IMR-90 (cell line): ENCODE results near the gene P3H1. TPM values are rescaled to one million over a fixed set of nuclear protein-coding genes. Genes with fewer than 3 reads are reported as not detected.
A peak's percentile ranks its signal among the peaks of the same experiment; 100 is the strongest.

Experiments
- ATAC-seq: fragments of 200-7000 bp; cut with Tn5 transposase; 2 replicates; pipeline ENCODE4 v1.9.1; 2020; ENCODE audit warnings: low read depth, mild to moderate bottlenecking, moderate library complexity
- BruUV-seq: library from RNA; stranded (reverse); fragments of 400-500 nt; replicated peaks from 2 replicates; lab custom pipeline; 2021; lab: Mats Ljungman, UMichigan
- CTCF ChIA-PET: fragments of 300-600 bp; formaldehyde crosslinking; extraction: SDS; loops from one replicate; lab custom pipeline; 2021; ENCODE audit warnings: antibody characterized with exemption; lab: Yijun Ruan, JAX
- POLR2A ChIA-PET: fragments of 300-600 bp; sonication (Branson Sonifier 250); formaldehyde crosslinking; loops from one replicate; lab custom pipeline; 2022; ENCODE audit warnings: antibody characterized with exemption; ENCODE audit not compliant: unreplicated experiment; lab: Charles Lee
- DNase-seq: peaks from one replicate; pipeline ENCODE4 v3.0.0; 2013
- H2AFZ ChIP-seq: replicated peaks from 2 replicates; pipeline ENCODE3; 2013; ENCODE audit warnings: low read length, mild to moderate bottlenecking; ENCODE audit not compliant: poor library complexity
- H2AK5ac ChIP-seq: 2 replicates; pipeline ENCODE4 v1.6.1; 2013; ENCODE audit warnings: low read depth, low read length, inconsistent platforms
- H2AK9ac ChIP-seq: replicated peaks from 2 replicates; pipeline ENCODE3; 2013; ENCODE audit warnings: mild to moderate bottlenecking, low read depth, low read length, moderate library complexity; ENCODE audit not compliant: poor library complexity
- H2BK120ac ChIP-seq: 2 replicates; pipeline ENCODE4 v1.6.1; 2013; ENCODE audit warnings: low read depth, low read length, inconsistent platforms
- H2BK15ac ChIP-seq: 3 replicates; pipeline ENCODE4 v1.6.1; 2013; ENCODE audit warnings: low read depth, low read length, inconsistent platforms
- H2BK20ac ChIP-seq: 2 replicates; pipeline ENCODE4 v1.6.1; 2013; ENCODE audit warnings: low read depth, mild to moderate bottlenecking, inconsistent platforms, low read length, moderate library complexity
- H2BK5ac ChIP-seq: 2 replicates; pipeline ENCODE4 v1.6.1; 2013; ENCODE audit warnings: mild to moderate bottlenecking, low read depth, low read length, inconsistent platforms; ENCODE audit not compliant: poor library complexity, severe bottlenecking
- H3K14ac ChIP-seq: replicated peaks from 2 replicates; pipeline ENCODE4 v1.6.1; 2013; ENCODE audit warnings: low read depth, low read length, inconsistent platforms
- H3K18ac ChIP-seq: 2 replicates; pipeline ENCODE4 v1.6.1; 2013; ENCODE audit warnings: low read depth, low read length, control low read depth
- H3K23ac ChIP-seq: 2 replicates; pipeline ENCODE4 v1.6.1; 2013; ENCODE audit warnings: low read depth, low read length, inconsistent platforms
- H3K27ac ChIP-seq: 2 replicates; pipeline ENCODE4 v1.5.1; 2013; ENCODE audit warnings: mild to moderate bottlenecking, control low read depth, low read length; ENCODE audit not compliant: insufficient read depth
- H3K27me3 ChIP-seq: 2 replicates; pipeline ENCODE4 v1.6.1; 2013; ENCODE audit warnings: low read length; ENCODE audit not compliant: control insufficient read depth, insufficient read depth
- H3K36me3 ChIP-seq: 2 replicates; pipeline ENCODE4 v1.6.1; 2013; ENCODE audit warnings: low read length, mixed read lengths; ENCODE audit not compliant: control insufficient read depth, insufficient read depth
- H3K4ac ChIP-seq: 2 replicates; pipeline ENCODE4 v1.6.1; 2013; ENCODE audit warnings: low read depth, low read length, inconsistent platforms
- H3K4me1 ChIP-seq: 2 replicates; pipeline ENCODE4 v1.6.1; 2013; ENCODE audit warnings: low read length, mixed read lengths; ENCODE audit not compliant: control insufficient read depth, insufficient read depth
- H3K4me2 ChIP-seq: 2 replicates; pipeline ENCODE4 v1.6.1; 2013; ENCODE audit warnings: low read depth, mild to moderate bottlenecking, control low read depth, low read length, moderate library complexity
- H3K4me3 ChIP-seq: 2 replicates; pipeline ENCODE4 v1.5.1; 2013; ENCODE audit warnings: low read depth, mild to moderate bottlenecking, control low read depth, low read length, moderate library complexity; ENCODE audit not compliant: insufficient read depth
- H3K56ac ChIP-seq: 2 replicates; pipeline ENCODE4 v1.6.1; 2013; ENCODE audit warnings: low read length, inconsistent platforms; ENCODE audit not compliant: insufficient read depth; ENCODE audit errors: extremely low read depth
- H3K79me1 ChIP-seq, 2 experiments: 2 replicates each; pipeline ENCODE4 v1.6.1; 2013; ENCODE audit warnings: low read length in 2 of 2, inconsistent platforms in 1 of 2, low read depth in 1 of 2
- H3K9ac ChIP-seq: 2 replicates; pipeline ENCODE4 v1.6.1; 2013; ENCODE audit warnings: low read depth, low read length, control low read depth
- H3K9me1 ChIP-seq: 2 replicates; pipeline ENCODE4 v1.6.1; 2013; ENCODE audit warnings: low read length, inconsistent platforms; ENCODE audit not compliant: insufficient read depth
- H3K9me3 ChIP-seq: 2 replicates; pipeline ENCODE4 v1.6.1; 2013; ENCODE audit warnings: low read length; ENCODE audit not compliant: control insufficient read depth, insufficient read depth
- H4K20me1 ChIP-seq: 2 replicates; pipeline ENCODE4 v1.6.1; 2013; ENCODE audit warnings: low read length, inconsistent platforms; ENCODE audit not compliant: insufficient read depth
- H4K5ac ChIP-seq: 2 replicates; pipeline ENCODE4 v1.6.1; 2013; ENCODE audit warnings: mild to moderate bottlenecking, low read depth, low read length, control low read depth
- H4K8ac ChIP-seq, 2 experiments: 2 replicates each; pipeline ENCODE4 v1.6.1; 2013; ENCODE audit warnings: low read depth in 2 of 2, low read length in 2 of 2, control low read depth in 1 of 2, inconsistent platforms in 1 of 2
- H4K91ac ChIP-seq: 2 replicates; pipeline ENCODE4 v1.6.1; 2013; ENCODE audit warnings: low read depth, low read length, inconsistent platforms; ENCODE audit not compliant: insufficient read depth
- NFE2L2 ChIP-seq: fragments of 150-350 bp; IDR thresholded peaks from 2 replicates; pipeline ENCODE4 v1.6.1; 2016; ENCODE audit warnings: low read depth, mild to moderate bottlenecking, low read length
- POLR2A ChIP-seq: IDR thresholded peaks from 2 replicates; pipeline ENCODE4 v1.6.1; 2012; ENCODE audit warnings: mild to moderate bottlenecking, low read depth, low read length
- USF2 ChIP-seq: fragments of 150-350 bp; IDR thresholded peaks from 2 replicates; pipeline ENCODE4 v1.6.1; 2017; ENCODE audit warnings: mild to moderate bottlenecking, antibody characterized with exemption, low read length, low read depth
- WGBS, 2 experiments: methylation state at CpG; one replicate each; pipeline versions ENCODE4 v1.1.5 to v1.1.7; 2013; ENCODE audit warnings: missing lambda C conversion rate in 2 of 2; ENCODE audit not compliant: insufficient read length in 1 of 2; ENCODE audit errors: extremely low coverage in 2 of 2; 5-methylcytosine and 5-hydroxymethylcytosine counted together
- dilution Hi-C: fragments of 300-500 bp; cut with HindIII; formaldehyde crosslinking; loops from one replicate; pipeline ENCODE4 v1.14.3; 2018; ENCODE audit warnings: low sequenced_read_pairs; ENCODE audit not compliant: unreplicated experiment
- in situ Hi-C: fragments of 300-500 bp; cut with MboI; formaldehyde crosslinking; loops from 3 replicates; pipeline ENCODE4 v1.14.3; 2019; ENCODE audit warnings: low sequenced_read_pairs, inconsistent platforms, mixed read lengths
- intact Hi-C: fragments of 100-400 bp; cut with micrococcal nuclease; formaldehyde crosslinking; loops from 2 replicates; pipeline ENCODE4 v1.10.0; 2022
- polyA plus RNA-seq, 3 experiments: library from polyadenylated mRNA; depleted of rRNA; stranded (reverse); fragments of >200 nt; gene quantifications; 2 replicates each; pipeline ENCODE4 v1.2.3, GENCODE V29; 2012; ENCODE audit warnings: low replicate concordance in 1 of 3
- total RNA-seq: library from RNA; depleted of rRNA; stranded (reverse); fragments of >200 nt; gene quantifications from 2 replicates; pipeline ENCODE4 v1.2.3, GENCODE V29; 2012

The P3H1 gene
- total and polyA plus RNA-seq, 2 of the 4 experiments (the other 2 are of a cell fraction) = 108 to 210 TPM

GRCh38 chr1:42741706-42742105 lies 25.1 kb downstream of the P3H1 start:
- no peaks in the 10 kb centered on the region for H3K4me1 ChIP-seq
- no peak overlapping the region for H2BK15ac ChIP-seq
- no peaks in the 10 kb centered on the region; the same call in 1 of the 2 replicates for H3K27me3 ChIP-seq
- WGBS, 2 experiments = no CpG with 5 or more reads among the region's 4 CpGs
- no peaks in the 10 kb centered on the region for H3K9me3 ChIP-seq
- dilution Hi-C loops (no loop called here), intact Hi-C loops (no loop called here), in situ Hi-C loops (no loop called here)
- H3K56ac ChIP-seq = no peak overlapping the region
- ChIA-PET POLR2A (interaction anchor here (0.5 kb wide), 1 partner anchor 20 kb away, joined by 3 read pairs; no protein-coding TSS in a partner anchor), CTCF (no interaction called here)
- BruUV-seq = no TSS peak
- H3K4ac ChIP-seq = no peak overlapping the region
- H3K4me2 ChIP-seq = no peak overlapping the region
- peaks cover 1% of the 10 kb centered on the region; the same call in 1 of the 2 replicates for H3K9me1 ChIP-seq
- no peak overlapping the region for H4K91ac ChIP-seq
- no peak overlapping the region for H4K8ac ChIP-seq
- peaks cover 12% of the 10 kb centered on the region for H3K36me3 ChIP-seq
- DNase-seq (no peak), ATAC-seq (no peak)
- peaks cover 9% of the 10 kb centered on the region for H4K20me1 ChIP-seq
- no peak overlapping the region for H2BK20ac ChIP-seq
- no peak overlapping the region for H2BK5ac ChIP-seq
- H3K9ac ChIP-seq = no peak overlapping the region
- no peaks in the 10 kb centered on the region; a peak in 1 of 4 replicates for H3K79me1 ChIP-seq
- no peak overlapping the region for H4K5ac ChIP-seq
- no peak overlapping the region for H3K27ac ChIP-seq
- H3K14ac ChIP-seq = no peak overlapping the region
- H3K18ac ChIP-seq = no peak overlapping the region
- TF ChIP-seq NFE2L2 (no peak), USF2 (no peak), POLR2A (no peak)
- peak overlapping the region; percentile 52 for H2AFZ ChIP-seq
- H2AK5ac ChIP-seq = no peak overlapping the region
- no peak overlapping the region for H3K4me3 ChIP-seq
- no peak overlapping the region for H2BK120ac ChIP-seq
- H3K23ac ChIP-seq = no peak overlapping the region
- no peak overlapping the region for H2AK9ac ChIP-seq
